ENCODE data around the gene OR1N1.

- TF ChIP-seq CTCF (conservative IDR thresholded peaks at IDR 0.05 in 1 of 2, IDR thresholded peaks at IDR 0.05 in 1 of 2; ENCODE audit: low read depth in 1 of 2, low read length in 2 of 2) (no peak), EZH2 (IDR thresholded peaks at IDR 0.05; ENCODE audit: low read length, missing control alignments) (no peak)
Observed at GRCh38 chr9:122527193-122527592, at the start of gene OR1N1.

All from fibroblast of lung (primary cell).